Stomach (tissue), 4 donors: ENCODE results near the gene ASCC3.

ENCODE experiments used
- CTCF ChIP-seq, 7 experiments: fragments of 450-650 bp in 4 of 7; fragments of 200-600 bp in 3 of 7; sonication (generic) in 3 of 7; IDR thresholded peaks; one replicate each; pipeline ENCODE4 v1.5.1; 2016 to 2019; ENCODE audit warnings: antibody characterized with exemption in 7 of 7, control low read depth in 2 of 7, mild to moderate bottlenecking in 1 of 7
- POLR2A ChIP-seq, 4 donors: fragments of 450-650 bp; IDR thresholded peaks; one replicate each; pipeline ENCODE4 v1.6.1; 2016; ENCODE audit warnings: antibody characterized with exemption in 4 of 4, control low read depth in 2 of 4, mild to moderate bottlenecking in 1 of 4, moderate library complexity in 1 of 4

GRCh38 chr6:100488244-100488643 lies 392.9 kb downstream of the ASCC3 start:
- no peak for TF ChIP-seq CTCF (IDR thresholded peaks at IDR 0.05)
- no peak for TF ChIP-seq POLR2A (IDR thresholded peaks at IDR 0.05)
